H1 (cell line): ENCODE data around the gene ITPKB. TPM values are rescaled to one million over a fixed set of nuclear protein-coding genes. Genes with fewer than 3 reads are reported as not detected.

ENCODE experiments used
- CTCF ChIA-PET: fragments of 300-600 bp; sonication (Branson Sonifier 250); formaldehyde crosslinking; loops from one replicate; lab custom pipeline; 2021; ENCODE audit not compliant: partially characterized antibody; lab: Charles Lee
- POLR2A ChIA-PET: fragments of 300-600 bp; sonication (Branson Sonifier 250); formaldehyde crosslinking; loops from one replicate; lab custom pipeline; 2021; ENCODE audit warnings: inconsistent platforms; ENCODE audit not compliant: partially characterized antibody; lab: Charles Lee
- DNase-seq, 2 experiments: peaks; one replicate each; pipeline versions ENCODE4 v3.0.0 to v3.0.0-alpha.2; 2010 to 2022; ENCODE audit warnings: low spot score in 2 of 2, low read depth in 1 of 2, mixed read lengths in 1 of 2
- FAIRE-seq: peaks from 2 replicates; lab custom pipeline; 2011; peaks lifted over from hg19 to GRCh38; lab: Jason Lieb, UNC
- H2AFZ ChIP-seq: 2 replicates; pipeline ENCODE4 v1.8.1; 2012; ENCODE audit warnings: low read length, inconsistent platforms
- H2AK5ac ChIP-seq: 2 replicates; pipeline ENCODE4 v1.6.1; 2013; ENCODE audit warnings: low read depth, low read length
- H2BK120ac ChIP-seq: replicated peaks from 2 replicates; pipeline ENCODE3; 2013; ENCODE audit warnings: low read depth, low read length, inconsistent platforms
- H2BK12ac ChIP-seq: 2 replicates; pipeline ENCODE4 v1.6.1; 2013; ENCODE audit warnings: low read depth, low read length
- H2BK15ac ChIP-seq: 2 replicates; pipeline ENCODE4 v1.6.1; 2013; ENCODE audit warnings: low read length
- H2BK20ac ChIP-seq: 2 replicates; pipeline ENCODE4 v1.6.1; 2013; ENCODE audit warnings: low read length
- H2BK5ac ChIP-seq: 2 replicates; pipeline ENCODE4 v1.6.1; 2013; ENCODE audit warnings: low read depth, low read length
- H3K14ac ChIP-seq: 2 replicates; pipeline ENCODE4 v1.6.1; 2013; ENCODE audit warnings: inconsistent platforms; ENCODE audit not compliant: insufficient read length
- H3K18ac ChIP-seq: 2 replicates; pipeline ENCODE4 v1.6.1; 2013; ENCODE audit warnings: low read length; ENCODE audit errors: extremely low read depth
- H3K23ac ChIP-seq: 2 replicates; pipeline ENCODE4 v1.6.1; 2013; ENCODE audit warnings: inconsistent platforms; ENCODE audit not compliant: insufficient read length
- H3K23me2 ChIP-seq: 2 replicates; pipeline ENCODE4 v1.6.1; 2013; ENCODE audit warnings: low read depth, low read length
- H3K27ac ChIP-seq: 2 replicates; pipeline ENCODE4 v1.6.1; 2011; ENCODE audit warnings: low read depth, low read length, inconsistent platforms
- H3K27me3 ChIP-seq, 4 experiments: replicated peaks in 1 of 4; 1 replicate in 1 of 4; 2 replicates in 3 of 4; pipeline versions ENCODE4 v1.6.1 to v1.8.1; 2011 to 2013; ENCODE audit warnings: low read length in 3 of 4, mild to moderate bottlenecking in 3 of 4, inconsistent platforms in 2 of 4, mixed read lengths in 2 of 4, moderate library complexity in 1 of 4; ENCODE audit not compliant: control insufficient read depth in 3 of 4, insufficient read depth in 3 of 4; ENCODE audit errors: extremely low read depth in 1 of 4
- H3K36me3 ChIP-seq, 4 experiments: 2 replicates each; pipeline versions ENCODE4 v1.6.1 to v1.8.1; 2011 to 2013; ENCODE audit warnings: mild to moderate bottlenecking in 4 of 4, low read length in 3 of 4, moderate library complexity in 2 of 4, control low read depth in 1 of 4, inconsistent platforms in 1 of 4; ENCODE audit not compliant: insufficient read depth in 4 of 4, control insufficient read depth in 2 of 4
- H3K4ac ChIP-seq: replicated peaks from 2 replicates; pipeline ENCODE3; 2013; ENCODE audit warnings: low read length, low read depth, mixed read lengths, inconsistent platforms; ENCODE audit not compliant: insufficient read length
- H3K4me1 ChIP-seq, 4 experiments: replicated peaks in 1 of 4; 1 replicate in 1 of 4; 2 replicates in 3 of 4; pipeline versions ENCODE4 v1.6.1 to v1.8.1; 2011 to 2013; ENCODE audit warnings: low read length in 3 of 4, inconsistent platforms in 2 of 4, mixed read lengths in 1 of 4; ENCODE audit not compliant: insufficient read depth in 4 of 4, control insufficient read depth in 3 of 4
- H3K4me2 ChIP-seq, 2 experiments: 2 replicates each; pipeline versions ENCODE4 v1.6.1 to v1.8.1; 2011 to 2013; ENCODE audit warnings: low read depth in 2 of 2, low read length in 2 of 2, control low read depth in 1 of 2, inconsistent platforms in 1 of 2, mild to moderate bottlenecking in 1 of 2; ENCODE audit not compliant: insufficient read depth in 1 of 2
- H3K4me3 ChIP-seq, 4 experiments: fragments of 200-600, 300-600 bp in 1 of 4; sonication (generic), shearing (Covaris generic), sonication (Bioruptor Twin) in 1 of 4; 2 replicates each; pipeline versions ENCODE4 v1.5.1 to v1.8.1; 2011 to 2016; ENCODE audit warnings: low read length in 4 of 4, low read depth in 3 of 4, control low read depth in 2 of 4, inconsistent platforms in 2 of 4, mild to moderate bottlenecking in 2 of 4, mixed read lengths in 1 of 4, moderate library complexity in 1 of 4; ENCODE audit not compliant: insufficient read depth in 2 of 4; ENCODE audit errors: extremely low read depth in 1 of 4
- H3K56ac ChIP-seq: replicated peaks from 2 replicates; pipeline ENCODE3; 2013; ENCODE audit warnings: low read depth, mild to moderate bottlenecking, mixed read lengths, low read length, inconsistent platforms; ENCODE audit not compliant: insufficient read length
- H3K79me1 ChIP-seq: 2 replicates; pipeline ENCODE4 v1.6.1; 2013; ENCODE audit warnings: low read depth, low read length, control low read depth
- H3K79me2 ChIP-seq, 2 experiments: 2 replicates each; pipeline versions ENCODE4 v1.6.1 to v1.8.1; 2012 to 2013; ENCODE audit warnings: low read length in 2 of 2, mild to moderate bottlenecking in 2 of 2, inconsistent platforms in 1 of 2; ENCODE audit not compliant: insufficient read depth in 2 of 2, control insufficient read depth in 1 of 2
- H3K9ac ChIP-seq, 4 experiments: replicated peaks in 1 of 4; 1 replicate in 1 of 4; 2 replicates in 3 of 4; pipeline versions ENCODE4 v1.6.1 to v1.8.1; 2011 to 2013; ENCODE audit warnings: low read depth in 3 of 4, low read length in 3 of 4, control low read depth in 2 of 4, mild to moderate bottlenecking in 2 of 4, moderate library complexity in 2 of 4, inconsistent platforms in 1 of 4; ENCODE audit errors: extremely low read depth in 1 of 4
- H3K9me3 ChIP-seq, 2 experiments: 2 replicates each; pipeline versions ENCODE4 v1.6.1 to v1.8.1; 2012 to 2013; ENCODE audit warnings: mild to moderate bottlenecking in 2 of 2, moderate library complexity in 2 of 2, control low read depth in 1 of 2, inconsistent platforms in 1 of 2, low read depth in 1 of 2, low read length in 1 of 2, mixed read lengths in 1 of 2; ENCODE audit not compliant: insufficient read depth in 2 of 2
- H4K20me1 ChIP-seq, 2 experiments: replicated peaks in 1 of 2; 2 replicates each; pipeline versions ENCODE3 to v1.8.1; 2011 to 2013; ENCODE audit warnings: inconsistent platforms in 2 of 2, low read length in 2 of 2, mild to moderate bottlenecking in 1 of 2; ENCODE audit not compliant: insufficient read depth in 2 of 2, control insufficient read depth in 1 of 2
- H4K5ac ChIP-seq: 2 replicates; pipeline ENCODE4 v1.6.1; 2013; ENCODE audit warnings: low read length, low read depth, mixed read lengths, inconsistent platforms; ENCODE audit not compliant: insufficient read length
- H4K8ac ChIP-seq: 2 replicates; pipeline ENCODE4 v1.8.0; 2013; ENCODE audit warnings: mild to moderate bottlenecking, moderate library complexity, low read length, inconsistent platforms; ENCODE audit not compliant: insufficient read depth; ENCODE audit errors: extremely low read depth
- H4K91ac ChIP-seq: replicated peaks from 2 replicates; pipeline ENCODE3; 2013; ENCODE audit warnings: low read length, mixed read lengths, inconsistent platforms; ENCODE audit not compliant: insufficient read length
- CHD2 ChIP-seq: IDR thresholded peaks from 2 replicates; pipeline ENCODE4 v1.6.1; 2012; ENCODE audit warnings: low read length, improper control_type of control experiment
- HDAC6 ChIP-seq: IDR thresholded peaks from one replicate; pipeline ENCODE4 v1.7.1; 2012; ENCODE audit warnings: low read depth, mild to moderate bottlenecking, inconsistent platforms, low read length, moderate library complexity
- WGBS, 2 experiments: shearing (Covaris generic) in 1 of 2; methylation state at CpG; one replicate each; pipeline versions ENCODE4 v1.1.6 to v1.1.7; 2013 to 2015; ENCODE audit warnings: low lambda C conversion rate in 2 of 2, mixed read lengths in 2 of 2, inconsistent platforms in 1 of 2, low coverage in 1 of 2, missing lambda C conversion rate in 1 of 2; ENCODE audit not compliant: insufficient replicate concordance in 2 of 2, insufficient coverage in 1 of 2, insufficient read length in 1 of 2; ENCODE audit errors: extremely low coverage in 1 of 2, missing lambda C conversion rate in 1 of 2; 5-methylcytosine and 5-hydroxymethylcytosine counted together
- polyA plus RNA-seq, 7 experiments: library from polyadenylated mRNA; depleted of rRNA in 3 of 7; stranded (reverse) in 5 of 7; unstranded in 2 of 7; fragments of >200 nt in 5 of 7; fragments of 200-250 nt in 2 of 7; gene quantifications; 1 replicate in 5 of 7; 2 replicates in 1 of 7; 4 replicates in 1 of 7; pipeline versions ENCODE4 v1.2.1 to v1.2.3, GENCODE V29; 2011 to 2013; ENCODE audit warnings: missing spikeins in 2 of 7, mixed read lengths in 2 of 7
- total RNA-seq: library from RNA; stranded (reverse); fragmentation: NEBNext Ultra II Directional; extraction: Animal tissue kit (Norgen Biotek cat#: 25700); gene quantifications from 2 replicates; pipeline ENCODE4 v1.2.1, GENCODE V29; 2021

ITPKB gene
- total and polyA plus RNA-seq, 2 of the 8 experiments (the other 6 are each of a cell fraction or from before 2014, with no cell fraction given), result 1.7 to 4.8 TPM

GRCh38 chr1:226649244-226649643, 89.8 kb downstream of the ITPKB start:
- Histone ChIP-seq H2BK5ac (peak overlapping the region; percentile 15), H3K79me2 (no peaks in the 10 kb centered on the region), H2BK120ac (no peak overlapping the region), H4K8ac (no peak overlapping the region), H3K23me2 (no peaks in the 10 kb centered on the region), H3K27me3 (no peaks in the 10 kb centered on the region; a peak in 1 of 7 replicates), H3K18ac (no peak overlapping the region), H3K9me3 (no peaks in the 10 kb centered on the region), H2AK5ac (0 out of 2 replicates have a peak overlapping the region, but pooled peaks have one; percentile 20), H3K4me2 (no peak overlapping the region; a peak in 1 of 4 replicates), H3K23ac (peak overlapping the region; percentile 89), H3K4me1 (peaks cover 0 to 12% (median 8%) of the 10 kb centered on the region in 4 experiments; a peak in 6 of 7 replicates), H3K27ac (no peak overlapping the region), H3K14ac (no peak overlapping the region), H4K20me1 (peaks cover 0 to 4% of the 10 kb centered on the region in 2 experiments), H3K56ac (no peak overlapping the region), H3K36me3 (no peaks in the 10 kb centered on the region), H3K9ac (peak overlapping the region in 1 of 4 experiments; percentile 54; a peak in 1 of 7 replicates), H2BK15ac (no peak overlapping the region; the same call in 1 of the 2 replicates), H4K5ac (no peak overlapping the region), H3K79me1 (no peaks in the 10 kb centered on the region), H4K91ac (peak overlapping the region; percentile 25), H3K4ac (no peak overlapping the region), H2BK12ac (no peak overlapping the region; the same call in 1 of the 2 replicates), H2AFZ (no peak overlapping the region), H3K4me3 (no peak overlapping the region), H2BK20ac (no peak overlapping the region)
- CTCF ChIA-PET, result interaction anchor here (0.5 to 6.1 kb wide), 20 partner anchors 10 to 208 kb away, joined by 3 to 27 read pairs (median 4); no protein-coding TSS in a partner anchor
- 86% methylated on average over 8 of the region's 8 CpGs; no CpG with 5 or more reads in 1 of the 2 experiments for WGBS, 2 experiments
- DNase-seq, result no peak
- POLR2A ChIA-PET, result no interaction called here
- FAIRE-seq, result peak; percentile 24
- TF ChIP-seq HDAC6, result no peak
- no peak for TF ChIP-seq CHD2
